Liver (tissue), 9 donors: ENCODE data around the gene PTMA. TPM values are rescaled to one million over a fixed set of nuclear protein-coding genes. Genes with fewer than 3 reads are reported as not detected.

Experiments
- DNase-seq: peaks from one replicate; pipeline ENCODE4 v3.0.0-alpha.2; 2017; ENCODE audit warnings: low spot score
- H3K27ac ChIP-seq, 2 donors: one replicate each; pipeline ENCODE4 v1.7.0; 2013; ENCODE audit warnings: inconsistent platforms in 2 of 2, low read length in 2 of 2, control low read depth in 1 of 2, low read depth in 1 of 2, mild to moderate bottlenecking in 1 of 2
- H3K27me3 ChIP-seq, 4 donors: one replicate each; pipeline versions ENCODE4 v1.6.1 to v1.7.0; 2013; ENCODE audit warnings: low read length in 3 of 4, inconsistent platforms in 1 of 4, mild to moderate bottlenecking in 1 of 4, moderate library complexity in 1 of 4; ENCODE audit not compliant: control insufficient read depth in 4 of 4, insufficient read depth in 4 of 4
- H3K36me3 ChIP-seq, 4 donors: one replicate each; pipeline versions ENCODE4 v1.6.1 to v1.7.0; 2013; ENCODE audit warnings: low read length in 3 of 4, mild to moderate bottlenecking in 3 of 4, low read depth in 1 of 4, moderate library complexity in 1 of 4; ENCODE audit not compliant: control insufficient read depth in 4 of 4, insufficient read depth in 3 of 4
- H3K4me1 ChIP-seq, 4 donors: one replicate each; pipeline versions ENCODE4 v1.6.1 to v1.7.0; 2013; ENCODE audit warnings: low read length in 3 of 4, mild to moderate bottlenecking in 3 of 4, moderate library complexity in 1 of 4; ENCODE audit not compliant: control insufficient read depth in 4 of 4, insufficient read depth in 4 of 4
- H3K4me3 ChIP-seq, 3 donors: one replicate each; pipeline versions ENCODE4 v1.6.1 to v1.7.0; 2013; ENCODE audit warnings: low read length in 3 of 3, control low read depth in 1 of 3, low read depth in 1 of 3, mild to moderate bottlenecking in 1 of 3
- H3K9ac ChIP-seq, 2 donors: one replicate each; pipeline ENCODE4 v1.7.0; 2013; ENCODE audit warnings: low read length in 2 of 2, mild to moderate bottlenecking in 2 of 2, moderate library complexity in 2 of 2, control low read depth in 1 of 2, low read depth in 1 of 2
- H3K9me3 ChIP-seq, 4 donors: one replicate each; pipeline versions ENCODE4 v1.6.1 to v1.7.0; 2013; ENCODE audit warnings: low read length in 3 of 4; ENCODE audit not compliant: control insufficient read depth in 4 of 4
- CTCF ChIP-seq: fragments of 150-350 bp; IDR thresholded peaks from 2 replicates; pipeline ENCODE4 v1.5.1; 2017; ENCODE audit warnings: improper control_type of control experiment, low read depth, low read length; ENCODE audit not compliant: missing input control
- EGR1 ChIP-seq, 2 donors: IDR thresholded peaks; 2 replicates each; pipeline ENCODE4 v1.6.1; 2016 to 2018; ENCODE audit warnings: antibody characterized with exemption in 2 of 2, low read depth in 2 of 2
- GABPA ChIP-seq, 2 donors: IDR thresholded peaks in 1 of 2; conservative IDR thresholded peaks in 1 of 2; 2 replicates each; pipeline ENCODE4 v1.6.1; 2016; ENCODE audit warnings: antibody characterized with exemption in 2 of 2, mild to moderate bottlenecking in 1 of 2, moderate library complexity in 1 of 2
- HNF4A ChIP-seq, 2 donors: conservative IDR thresholded peaks; 2 replicates each; pipeline ENCODE4 v1.6.1; 2016; ENCODE audit warnings: antibody characterized with exemption in 2 of 2, mild to moderate bottlenecking in 2 of 2
- HNF4G ChIP-seq: IDR thresholded peaks from 2 replicates; pipeline ENCODE4 v1.6.1; 2016; ENCODE audit warnings: antibody characterized with exemption
- JUND ChIP-seq, 2 donors: IDR thresholded peaks; 2 replicates each; pipeline ENCODE4 v1.6.1; 2016; ENCODE audit warnings: antibody characterized with exemption in 2 of 2
- NR2F2 ChIP-seq: IDR thresholded peaks from 2 replicates; pipeline ENCODE4 v1.6.1; 2016; ENCODE audit warnings: antibody characterized with exemption
- RAD21 ChIP-seq, 2 donors: IDR thresholded peaks; 2 replicates each; pipeline ENCODE4 v1.6.1; 2016; ENCODE audit warnings: antibody characterized with exemption in 2 of 2, mild to moderate bottlenecking in 2 of 2
- SP1 ChIP-seq: IDR thresholded peaks from 2 replicates; pipeline ENCODE4 v1.6.1; 2018; ENCODE audit warnings: antibody characterized with exemption, mild to moderate bottlenecking
- ZBTB33 ChIP-seq: IDR thresholded peaks from 2 replicates; pipeline ENCODE4 v1.6.1; 2016; ENCODE audit warnings: antibody characterized with exemption
- WGBS: extraction: QIAGEN DNeasy Blood & Tissue Kit; methylation state at CpG from one replicate; pipeline ENCODE4 v1.1.7; 2013; 5-methylcytosine and 5-hydroxymethylcytosine counted together
- polyA plus RNA-seq, 2 donors: library from polyadenylated mRNA; stranded (reverse) in 1 of 2; unstranded in 1 of 2; fragments of 200-250 nt in 1 of 2; fragments of >200 nt in 1 of 2; fragmentation: Nextera tagmentation in 1 of 2; extraction: Ambion mirVana in 1 of 2; gene quantifications; one replicate each; pipeline versions ENCODE4 v1.2.1 to v1.2.3, GENCODE V29; 2013 to 2015
- total RNA-seq, 2 donors: library from RNA; depleted of rRNA; stranded (reverse); fragments of >200 nt; gene quantifications; one replicate each; pipeline ENCODE4 v1.2.3, GENCODE V29; 2014
- donor health status: healthy.
- donor health status: healthy.
- donor health status: healthy.
- donor health status: healthy.
- donor health status: healthy.

Gene PTMA
- total and polyA plus RNA-seq, 4 donors = 201 to 523 (median 366) TPM

- Histone ChIP-seq H3K9ac (no peak overlapping the region), H3K36me3 (peaks cover 0 to 11% (median 6%) of the 10 kb centered on the region in 4 donors), H3K27ac (no peak overlapping the region), H3K4me1 (no peaks in the 10 kb centered on the region), H3K9me3 (no peaks in the 10 kb centered on the region), H3K4me3 (no peak overlapping the region), H3K27me3 (no peaks in the 10 kb centered on the region)
- no peak for TF ChIP-seq SP1
- TF ChIP-seq HNF4G = no peak
- no peak for TF ChIP-seq JUND (IDR thresholded peaks at IDR 0.05)
- no peak for TF ChIP-seq NR2F2
- DNase-seq = no peak
- WGBS = 88% methylated on average over 4 of the region's 4 CpGs
Observed at GRCh38 chr2:231732604-231733003, 24.3 kb downstream of the PTMA start.

- TF ChIP-seq EGR1 (IDR thresholded peaks at IDR 0.05; ENCODE audit: low read depth in 2 of 2) (no peak), CTCF (no peak), SP1 (no peak), HNF4A (conservative IDR thresholded peaks at IDR 0.05) (no peak), ZBTB33 (no peak)
- Histone ChIP-seq H3K27me3 (no peaks in the 10 kb centered on the region), H3K4me3 (no peak overlapping the region), H3K27ac (no peak overlapping the region), H3K4me1 (no peaks in the 10 kb centered on the region), H3K36me3 (peaks cover 0 to 9% (median 5%) of the 10 kb centered on the region in 4 donors), H3K9me3 (no peaks in the 10 kb centered on the region), H3K9ac (no peak overlapping the region)
- no peak for DNase-seq
- 95% methylated on average over 7 of the region's 7 CpGs for WGBS
Observed at GRCh38 chr2:231737761-231738160, 29.4 kb downstream of the PTMA start.

GRCh38 chr2:231743376-231744116, 35.2 kb downstream of the PTMA start:
- no peaks in the 10 kb centered on the region for H3K9me3 ChIP-seq
- no peak for DNase-seq
- peaks cover 0 to 1% (median under 1%) of the 10 kb centered on the region in 4 donors for H3K4me1 ChIP-seq
- H3K36me3 ChIP-seq = no peaks in the 10 kb centered on the region
- H3K27ac ChIP-seq = no peak overlapping the region
- TF ChIP-seq RAD21 (IDR thresholded peaks at IDR 0.05) (no peak), GABPA (IDR thresholded peaks at IDR 0.05 in 1 of 2, conservative IDR thresholded peaks at IDR 0.05 in 1 of 2) (no peak), HNF4G (no peak)
- H3K9ac ChIP-seq = no peak overlapping the region
- no peaks in the 10 kb centered on the region for H3K27me3 ChIP-seq
- no peak overlapping the region for H3K4me3 ChIP-seq
- WGBS = 78% methylated on average over 9 of the region's 9 CpGs
